ENCODE data around the gene TTLL12. TPM values are rescaled to one million over a fixed set of nuclear protein-coding genes. Genes with fewer than 3 reads are reported as not detected.

The TTLL12 gene
- total and polyA plus RNA-seq, 2 experiments from 2014 or later: 46.7 to 147 TPM

DNA sequence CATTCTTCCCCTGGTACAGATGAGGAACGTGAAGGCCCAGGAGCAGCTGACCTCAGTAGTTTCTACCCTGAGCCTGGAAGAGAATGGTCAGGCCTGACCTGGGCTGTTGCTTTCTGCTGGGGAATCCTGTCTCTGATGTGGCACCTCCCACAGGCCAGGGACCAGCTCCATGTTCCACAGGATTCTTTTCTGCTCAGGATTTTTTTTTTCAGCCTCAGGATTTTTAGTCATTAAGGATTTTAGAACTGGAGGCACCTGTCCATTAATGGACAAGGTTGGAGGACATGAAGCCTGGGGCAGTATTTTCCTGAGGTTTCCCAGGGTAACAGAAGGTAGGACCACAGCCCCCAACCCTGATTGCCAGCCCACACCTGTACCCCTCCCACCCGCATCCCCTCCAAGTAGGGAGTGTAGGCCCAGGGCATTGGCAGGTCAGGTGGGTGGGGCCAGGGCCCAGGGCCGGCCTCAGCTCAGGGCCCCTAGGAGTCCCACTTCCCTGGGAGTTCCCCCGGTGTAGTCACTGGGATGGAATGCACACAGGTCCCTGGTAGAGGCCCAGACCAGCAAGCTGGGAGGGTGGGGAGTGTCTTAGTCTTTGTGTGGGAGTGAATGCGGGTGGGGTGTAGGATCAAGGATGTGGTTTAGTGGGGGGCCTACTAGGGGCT is 60.3 kb downstream of the TTLL12 start:
- DNase-seq (ENCODE audit: low spot score): no peak
- H3K9me2 ChIP-seq (ENCODE audit: insufficient read depth): no peaks in the 10 kb centered on the region
- no peaks in the 10 kb centered on the region for H3K36me3 ChIP-seq (ENCODE audit: insufficient read depth)
- no peak overlapping the region for H3K4me2 ChIP-seq
- no peak for TF ChIP-seq POLR2AphosphoS5 (IDR thresholded peaks at IDR 0.05; ENCODE audit: low read depth)
- H3K4me1 ChIP-seq (ENCODE audit: insufficient read depth): no peaks in the 10 kb centered on the region; the same call in 1 of the 2 replicates
- H3K27me3 ChIP-seq (ENCODE audit: insufficient read depth): no peaks in the 10 kb centered on the region
- H3K4me3 ChIP-seq: no peak overlapping the region
- peaks cover 8% of the 10 kb centered on the region; the same call in 2 of the 3 replicates for H3K4me1 Mint-ChIP-seq
- no peaks in the 10 kb centered on the region for H3K79me2 ChIP-seq (replicated peaks; ENCODE audit: insufficient read depth)
- H3K36me3 Mint-ChIP-seq (ENCODE audit: low read depth): no peaks in the 10 kb centered on the region
- H3K27me3 Mint-ChIP-seq (ENCODE audit: insufficient read depth, low read depth, poor library complexity): peaks cover 8% of the 10 kb centered on the region
- H3K27ac ChIP-seq (ENCODE audit: low read depth): no peak overlapping the region
- ATAC-seq: peak; percentile 60
- no peak overlapping the region for H3K27ac Mint-ChIP-seq
- 0 out of 2 replicates have a peak, but pooled peaks cover 10% of the 10 kb centered on the region for H4K20me1 ChIP-seq (replicated peaks; ENCODE audit: insufficient read depth)
- no peak overlapping the region for H2AFZ ChIP-seq
- H3K9me3 Mint-ChIP-seq: no peaks in the 10 kb centered on the region
- H3F3A ChIP-seq (replicated peaks; ENCODE audit: low read depth): no peaks in the 10 kb centered on the region; the same call in 1 of the 2 replicates
- H3K4me3 Mint-ChIP-seq: no peak overlapping the region

GRCh38 chr22:43118953-43119458 is 67.9 kb downstream of the TTLL12 start:
- Mint-ChIP-seq H3K9me3 (no peaks in the 10 kb centered on the region; the same call in 2 of the 3 replicates), H3K27me3 (ENCODE audit: insufficient read depth, low read depth, poor library complexity) (peaks cover 7% of the 10 kb centered on the region), H3K36me3 (ENCODE audit: low read depth) (no peaks in the 10 kb centered on the region), H3K27ac (no peak overlapping the region), H3K4me1 (peaks cover 7% of the 10 kb centered on the region; the same call in 2 of the 3 replicates), H3K4me3 (no peak overlapping the region)
- Histone ChIP-seq H3K27ac (ENCODE audit: low read depth) (no peak overlapping the region), H3K4me1 (ENCODE audit: insufficient read depth) (no peaks in the 10 kb centered on the region), H3K4me2 (no peak overlapping the region), H3F3A (replicated peaks; ENCODE audit: low read depth) (no peaks in the 10 kb centered on the region), H3K27me3 (ENCODE audit: insufficient read depth) (no peaks in the 10 kb centered on the region), H3K9me2 (ENCODE audit: insufficient read depth) (no peaks in the 10 kb centered on the region), H4K20me1 (replicated peaks; ENCODE audit: insufficient read depth) (no peaks in the 10 kb centered on the region), H3K4me3 (no peak overlapping the region), H3K79me2 (replicated peaks; ENCODE audit: insufficient read depth) (no peaks in the 10 kb centered on the region), H3K36me3 (ENCODE audit: insufficient read depth) (no peaks in the 10 kb centered on the region), H2AFZ (no peak overlapping the region)
- DNase-seq (ENCODE audit: low spot score) (no peak), ATAC-seq (no peak)
- TF ChIP-seq, protein P1, sequence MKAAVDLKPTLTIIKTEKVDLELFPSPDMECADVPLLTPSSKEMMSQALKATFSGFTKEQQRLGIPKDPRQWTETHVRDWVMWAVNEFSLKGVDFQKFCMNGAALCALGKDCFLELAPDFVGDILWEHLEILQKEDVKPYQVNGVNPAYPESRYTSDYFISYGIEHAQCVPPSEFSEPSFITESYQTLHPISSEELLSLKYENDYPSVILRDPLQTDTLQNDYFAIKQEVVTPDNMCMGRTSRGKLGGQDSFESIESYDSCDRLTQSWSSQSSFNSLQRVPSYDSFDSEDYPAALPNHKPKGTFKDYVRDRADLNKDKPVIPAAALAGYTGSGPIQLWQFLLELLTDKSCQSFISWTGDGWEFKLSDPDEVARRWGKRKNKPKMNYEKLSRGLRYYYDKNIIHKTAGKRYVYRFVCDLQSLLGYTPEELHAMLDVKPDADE (IDR thresholded peaks at IDR 0.05): no peak
- TF ChIP-seq STAT1 (IDR thresholded peaks at IDR 0.05; ENCODE audit: unreplicated experiment) (no peak), CREB1 (CRISPR knock-in tag; IDR thresholded peaks at IDR 0.05; ENCODE audit: low read depth) (no peak), REST (IDR thresholded peaks at IDR 0.05; ENCODE audit: unreplicated experiment) (no peak), ZNF331 (CRISPR knock-in tag; IDR thresholded peaks at IDR 0.05; ENCODE audit: low read depth) (no peak), EZH2phosphoT487 (IDR thresholded peaks at IDR 0.05; ENCODE audit: unreplicated experiment) (no peak), EZH2 (IDR thresholded peaks at IDR 0.05; ENCODE audit: low read depth, unreplicated experiment) (no peak), JUNB (IDR thresholded peaks at IDR 0.05; ENCODE audit: unreplicated experiment) (no peak)
- TF ChIP-seq, protein P2, sequence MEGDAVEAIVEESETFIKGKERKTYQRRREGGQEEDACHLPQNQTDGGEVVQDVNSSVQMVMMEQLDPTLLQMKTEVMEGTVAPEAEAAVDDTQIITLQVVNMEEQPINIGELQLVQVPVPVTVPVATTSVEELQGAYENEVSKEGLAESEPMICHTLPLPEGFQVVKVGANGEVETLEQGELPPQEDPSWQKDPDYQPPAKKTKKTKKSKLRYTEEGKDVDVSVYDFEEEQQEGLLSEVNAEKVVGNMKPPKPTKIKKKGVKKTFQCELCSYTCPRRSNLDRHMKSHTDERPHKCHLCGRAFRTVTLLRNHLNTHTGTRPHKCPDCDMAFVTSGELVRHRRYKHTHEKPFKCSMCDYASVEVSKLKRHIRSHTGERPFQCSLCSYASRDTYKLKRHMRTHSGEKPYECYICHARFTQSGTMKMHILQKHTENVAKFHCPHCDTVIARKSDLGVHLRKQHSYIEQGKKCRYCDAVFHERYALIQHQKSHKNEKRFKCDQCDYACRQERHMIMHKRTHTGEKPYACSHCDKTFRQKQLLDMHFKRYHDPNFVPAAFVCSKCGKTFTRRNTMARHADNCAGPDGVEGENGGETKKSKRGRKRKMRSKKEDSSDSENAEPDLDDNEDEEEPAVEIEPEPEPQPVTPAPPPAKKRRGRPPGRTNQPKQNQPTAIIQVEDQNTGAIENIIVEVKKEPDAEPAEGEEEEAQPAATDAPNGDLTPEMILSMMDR (conservative IDR thresholded peaks at IDR 0.05; ENCODE audit: low read depth in 2 of 2): no peak

All from GM23338 (cell line).